ELR (cell line): ENCODE measurements around the gene CKAP2L.

Source experiments
- DNase-seq: peaks from one replicate; pipeline ENCODE4 v3.0.0-alpha.2; 2015; ENCODE audit warnings: low read depth

Gene CKAP2L

GRCh38 chr2:112760149-112760548 lies 4.3 kb downstream of the CKAP2L start:
- DNase-seq: no peak

GRCh38 chr2:112758711-112759110 lies 5.7 kb downstream of the CKAP2L start:
- no peak for DNase-seq

GRCh38 chr2:112757265-112757664 lies 7.1 kb downstream of the CKAP2L start:
- no peak for DNase-seq

GRCh38 chr2:112756207-112756606 lies 8.2 kb downstream of the CKAP2L start:
- DNase-seq: no peak

- no peak for DNase-seq
These were observed 9.0 kb downstream of the CKAP2L start for GRCh38 chr2:112755444-112755843.

- no peak for DNase-seq
These were observed 9.8 kb downstream of the CKAP2L start for GRCh38 chr2:112754564-112754963.

- no peak for DNase-seq
These were observed 11.7 kb downstream of the CKAP2L start for GRCh38 chr2:112752667-112753066.

- DNase-seq: no peak
These were observed 12.8 kb downstream of the CKAP2L start for GRCh38 chr2:112751451-112752197.

- DNase-seq: peak; percentile 53
These were observed 13.9 kb downstream of the CKAP2L start for GRCh38 chr2:112750560-112750843.

- peak; percentile 84 for DNase-seq
These were observed 14.5 kb downstream of the CKAP2L start for GRCh38 chr2:112749755-112750559.

GRCh38 chr2:112740527-112740926 lies 23.9 kb downstream of the CKAP2L start:
- no peak for DNase-seq

- no peak for DNase-seq
These were observed 26.7 kb downstream of the CKAP2L start for GRCh38 chr2:112737542-112738232.

GRCh38 chr2:112733871-112734270 lies 30.5 kb downstream of the CKAP2L start:
- DNase-seq: no peak

GRCh38 chr2:112733456-112733855 lies 31.0 kb downstream of the CKAP2L start:
- DNase-seq: no peak

GRCh38 chr2:112731479-112731878 lies 32.9 kb downstream of the CKAP2L start:
- DNase-seq: no peak

- no peak for DNase-seq
These were observed 33.6 kb downstream of the CKAP2L start for GRCh38 chr2:112730791-112731190.

- no peak for DNase-seq
These were observed 34.2 kb downstream of the CKAP2L start for GRCh38 chr2:112730216-112730615.

- no peak for DNase-seq
These were observed 35.8 kb downstream of the CKAP2L start for GRCh38 chr2:112728378-112729175.

GRCh38 chr2:112728029-112728362 lies 36.4 kb downstream of the CKAP2L start:
- DNase-seq: no peak

- DNase-seq: no peak
These were observed 37.0 kb downstream of the CKAP2L start for GRCh38 chr2:112727276-112728028.

- peak; percentile 93 for DNase-seq
These were observed 37.8 kb downstream of the CKAP2L start for GRCh38 chr2:112726487-112727190.
